Midbrain (tissue), 1 donor: ENCODE results near the gene CMTM3.
"Not testable (repeated sequence)": the region's sequence is repeated elsewhere in the genome, so short reads cannot be mapped to it uniquely, and the experiment has no call there.

Experiments used
- DNase-seq: peaks from one replicate; lab custom pipeline; 2025; lab: John Stamatoyannopoulos, UW

The CMTM3 gene

DNA sequence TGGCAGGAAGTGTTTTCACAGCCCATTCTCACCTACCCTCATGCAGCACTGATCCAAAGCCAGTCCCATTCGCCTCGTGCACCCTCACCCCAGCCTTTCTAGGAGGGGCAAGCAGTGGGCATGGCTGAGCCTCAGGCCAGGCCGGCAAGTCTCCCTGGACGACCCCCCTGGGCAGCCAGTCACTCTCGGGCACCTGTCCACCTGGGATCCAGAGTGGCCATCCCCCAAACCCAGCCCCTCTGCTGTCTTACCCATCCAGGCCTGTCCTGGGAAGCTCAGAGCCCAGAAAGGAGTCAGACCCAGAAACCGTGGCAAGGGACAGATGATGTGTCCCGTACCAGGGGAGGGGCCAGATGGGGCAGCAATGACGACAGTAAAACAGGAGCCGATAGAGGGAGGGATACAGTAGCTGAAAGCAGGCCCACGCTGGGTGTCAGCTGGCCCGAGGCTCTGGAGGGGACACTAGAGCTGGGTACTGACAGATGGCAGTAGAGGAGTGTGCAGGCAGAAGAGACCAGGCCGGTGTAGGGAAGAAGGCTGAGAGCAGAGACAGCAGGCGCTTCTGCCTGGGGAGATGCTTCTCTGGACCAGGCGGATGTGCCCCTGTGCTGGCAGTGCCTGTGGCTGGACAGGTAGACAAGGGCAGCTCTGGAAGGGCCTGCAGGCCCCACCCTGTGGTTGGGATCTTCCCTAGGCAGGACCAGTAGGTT is 5.8 kb downstream of the CMTM3 start:
- no peak for DNase-seq

DNA sequence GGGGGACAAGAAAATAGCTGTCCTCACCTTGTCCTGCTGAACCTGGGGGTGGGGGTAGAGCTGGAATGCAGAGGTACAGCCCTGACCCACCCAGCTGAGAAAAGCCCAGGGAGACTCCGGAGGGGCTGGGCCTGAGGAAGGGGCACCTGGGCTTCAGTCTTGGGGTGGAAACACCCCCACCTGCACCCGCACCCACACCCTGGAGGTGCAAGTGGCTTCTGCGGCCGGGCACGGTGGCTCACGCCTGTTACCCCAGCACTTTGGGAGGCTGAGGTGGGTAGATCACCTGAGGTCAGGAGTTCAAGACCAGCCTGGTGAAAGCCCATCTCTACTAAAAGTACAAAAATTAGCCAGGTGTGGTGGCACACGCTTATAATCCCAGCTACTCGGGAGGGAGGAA is 7.4 kb downstream of the CMTM3 start:
- DNase-seq: not testable (repeated sequence)

DNA sequence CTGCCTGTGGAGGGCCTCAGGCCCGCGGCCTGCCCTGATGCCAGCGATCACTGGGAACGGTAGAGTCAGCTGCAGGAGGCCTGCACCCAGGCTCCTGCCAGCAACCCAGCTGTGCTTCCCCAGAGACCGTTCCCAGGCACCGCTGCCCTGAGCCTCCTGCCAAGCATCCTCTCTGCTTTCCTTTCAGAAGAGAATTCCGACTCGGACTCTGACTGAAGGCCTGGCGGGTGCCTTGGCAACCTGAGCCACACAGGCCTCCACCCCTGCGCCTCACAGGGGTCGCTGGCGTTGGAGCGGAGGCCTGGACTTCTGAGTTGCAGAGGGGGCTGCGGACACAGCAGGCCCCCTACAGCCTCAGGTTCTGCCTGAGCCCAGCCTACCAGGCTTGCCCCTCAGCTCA is 7.9 kb downstream of the CMTM3 start:
- DNase-seq: peak; percentile 68

DNA sequence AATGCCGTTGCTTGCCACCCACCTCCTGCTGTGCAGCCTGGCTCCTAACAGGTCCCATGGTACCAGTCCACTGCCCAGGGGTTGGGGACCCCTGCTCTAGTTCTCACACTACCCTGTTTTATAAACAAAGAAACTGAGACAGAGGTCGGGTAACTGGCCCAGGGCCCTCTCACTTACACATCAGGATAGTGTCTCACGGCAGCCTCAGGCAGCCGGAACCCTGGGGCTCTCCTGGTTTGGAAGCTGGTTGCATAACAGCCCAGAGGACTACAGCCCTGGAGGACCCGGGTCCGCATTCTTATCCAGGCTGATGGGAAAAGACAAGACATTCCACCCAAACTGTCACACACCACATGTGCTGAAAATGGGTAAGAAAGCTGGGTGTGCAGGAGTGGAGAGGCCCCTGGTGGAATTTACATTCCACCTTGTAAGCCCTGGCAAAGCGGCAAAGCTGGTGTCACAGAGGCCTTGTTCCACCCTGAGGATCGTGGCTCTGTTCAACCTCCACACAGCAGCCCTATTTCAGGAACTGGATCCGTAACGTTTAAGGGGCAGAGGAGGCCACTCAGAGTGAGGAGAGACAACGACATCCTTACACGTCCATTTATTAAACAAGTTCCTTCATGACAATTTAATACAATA is 9.8 kb downstream of the CMTM3 start:
- DNase-seq: no peak

DNA sequence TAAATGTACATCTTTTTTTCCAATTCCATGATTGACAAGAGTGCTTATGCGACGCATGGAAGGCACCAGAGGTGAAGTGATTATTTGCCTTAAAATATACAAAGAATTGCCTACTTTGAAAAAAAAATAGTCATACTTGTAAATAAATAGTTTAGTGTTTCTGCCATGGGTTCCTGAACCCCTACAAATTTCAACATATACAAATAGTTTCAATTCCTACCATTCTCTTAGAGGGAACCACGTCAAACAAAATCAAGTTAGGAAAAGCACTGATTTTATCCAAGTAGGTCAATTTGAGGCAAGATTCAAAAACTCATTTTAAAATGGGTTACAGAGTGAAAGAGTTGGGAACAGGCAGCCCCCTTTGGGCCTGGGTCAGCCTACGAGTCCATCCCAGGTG is 11.7 kb downstream of the CMTM3 start:
- DNase-seq: no peak

DNA sequence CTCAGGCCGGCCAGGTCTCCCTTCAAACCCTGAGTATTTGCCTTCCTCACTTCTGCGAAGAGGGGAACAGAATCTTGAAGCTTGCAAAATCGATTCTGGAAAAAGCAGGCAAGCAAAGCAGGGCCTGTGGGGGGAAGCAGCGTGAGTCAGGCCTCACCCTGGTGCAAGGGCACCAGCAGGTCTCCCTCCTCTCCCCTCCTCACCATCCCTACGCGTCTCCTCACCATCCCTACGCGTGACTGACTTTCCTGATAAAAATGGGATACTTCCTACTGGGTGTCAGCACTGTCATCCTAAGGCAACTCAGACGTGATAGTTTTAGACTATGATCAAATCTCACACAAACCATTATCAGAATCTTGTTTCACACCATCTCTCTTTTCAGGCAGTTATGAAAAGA is 12.1 kb downstream of the CMTM3 start:
- DNase-seq: no peak

DNA sequence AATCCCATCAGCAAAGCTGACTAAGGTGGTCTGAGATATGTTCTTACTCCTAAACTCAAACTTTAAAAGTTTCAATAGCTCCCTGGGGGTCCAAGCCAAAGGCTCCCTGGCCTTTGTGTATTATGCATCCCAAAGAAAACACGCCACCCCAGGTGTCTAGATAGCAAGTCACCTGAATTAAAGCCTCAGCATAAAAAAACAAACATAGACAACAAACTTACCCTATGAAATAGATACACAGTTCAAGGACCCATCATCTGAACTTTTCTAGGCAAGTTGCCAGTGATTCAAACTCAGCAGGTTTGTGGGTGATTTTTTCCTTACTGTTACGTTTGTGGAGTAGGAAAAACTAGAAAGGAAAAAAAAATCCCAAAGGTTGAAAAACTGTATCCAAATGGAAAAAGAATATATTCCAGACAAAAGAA is 12.5 kb downstream of the CMTM3 start:
- DNase-seq: no peak

DNA sequence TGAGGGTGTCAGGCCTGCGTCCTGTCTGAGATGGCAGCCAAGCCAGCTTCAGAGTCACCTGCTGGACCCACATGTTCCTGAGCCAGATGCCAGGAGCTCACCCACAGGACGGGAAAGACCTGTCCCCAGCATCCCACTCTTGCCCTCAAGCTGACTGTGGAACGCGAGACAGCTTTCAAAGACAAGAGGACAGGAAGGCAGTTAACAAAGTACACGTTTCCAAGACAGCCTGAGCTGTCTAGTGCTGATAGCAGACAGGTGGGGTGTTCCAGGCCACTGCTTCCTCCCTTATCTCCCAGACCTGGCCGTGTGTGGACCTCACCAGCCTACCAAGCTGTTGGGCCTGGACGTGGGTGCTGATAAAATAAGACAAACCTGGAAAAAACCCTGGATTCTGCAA is 13.2 kb downstream of the CMTM3 start:
- no peak for DNase-seq

DNA sequence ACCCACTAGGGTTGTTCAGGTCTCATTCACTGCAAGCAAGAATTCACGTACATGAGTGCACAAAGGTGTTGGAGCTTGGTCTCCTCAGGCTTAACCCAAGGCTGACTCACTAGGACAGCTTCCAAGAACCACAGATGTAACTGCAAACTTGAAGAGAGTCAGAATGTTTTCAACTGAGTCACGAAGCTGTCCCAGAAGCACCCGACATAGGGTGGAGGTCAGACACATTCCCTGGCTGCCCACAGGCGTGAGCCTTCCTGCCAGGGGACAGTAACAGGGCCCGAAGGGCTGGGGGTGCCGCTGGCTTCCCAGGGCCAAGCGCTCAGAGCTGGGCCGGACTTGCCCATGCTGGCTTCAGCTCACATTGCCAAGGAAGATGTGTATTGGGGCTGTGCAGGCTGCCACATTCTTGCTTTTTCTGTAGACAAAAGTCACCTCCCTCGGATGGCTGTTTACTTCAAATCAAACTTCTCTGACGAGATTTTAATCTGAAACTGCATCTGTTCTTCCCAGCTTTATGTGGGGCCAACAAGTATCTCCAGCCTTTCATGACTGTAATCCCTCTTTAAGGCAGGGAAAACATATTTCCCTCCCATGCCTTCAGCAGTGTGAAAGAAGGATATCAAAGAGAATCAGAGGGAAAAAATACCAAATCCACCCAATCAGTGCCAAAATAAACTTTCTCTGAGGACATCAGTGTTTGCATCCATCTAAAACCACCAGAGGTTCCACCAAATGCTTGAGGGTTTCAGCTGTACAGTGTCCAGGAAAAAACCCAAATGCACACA is 14.3 kb downstream of the CMTM3 start:
- DNase-seq: no peak

DNA sequence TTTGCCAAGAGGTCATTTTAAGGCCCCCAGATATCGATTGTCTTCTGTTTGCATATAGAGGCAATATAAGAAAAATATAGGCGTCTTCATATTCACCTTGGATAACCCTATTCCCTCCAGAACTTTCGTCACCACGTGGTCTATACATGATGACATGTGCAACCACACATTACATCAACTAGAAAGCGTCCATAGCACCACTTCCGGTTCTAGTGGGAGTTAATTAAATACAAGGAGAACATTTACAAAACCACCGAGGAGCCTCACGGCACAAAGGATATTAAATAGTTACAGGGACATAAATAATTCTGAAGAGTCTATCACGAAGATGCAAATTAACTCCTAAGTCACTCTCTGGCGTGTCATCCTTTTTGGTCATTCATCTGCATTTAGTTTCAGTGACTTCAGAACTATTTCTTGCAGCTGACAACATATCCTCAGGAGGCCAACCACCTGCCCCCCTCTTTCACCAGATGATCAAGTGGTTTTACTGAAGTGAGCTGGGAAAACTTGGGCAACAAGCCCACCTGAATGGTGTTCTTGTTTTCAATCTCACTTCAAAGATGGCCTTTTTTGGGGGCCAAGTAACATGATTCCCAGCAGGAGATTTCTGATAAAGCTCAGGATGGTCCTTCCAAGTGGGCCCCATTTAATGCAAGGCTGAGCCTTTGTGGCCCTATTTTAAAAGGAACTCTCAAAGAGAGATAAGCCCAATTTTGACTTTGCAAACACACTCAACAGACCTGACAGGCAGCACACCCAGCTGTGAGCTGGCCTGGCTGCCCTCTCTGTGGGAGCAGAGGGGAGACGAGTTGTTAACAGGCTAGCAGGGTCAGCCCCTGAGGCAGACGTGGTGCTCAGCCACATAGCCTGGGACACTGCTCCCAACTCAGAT is 15.3 kb downstream of the CMTM3 start:
- no peak for DNase-seq

DNA sequence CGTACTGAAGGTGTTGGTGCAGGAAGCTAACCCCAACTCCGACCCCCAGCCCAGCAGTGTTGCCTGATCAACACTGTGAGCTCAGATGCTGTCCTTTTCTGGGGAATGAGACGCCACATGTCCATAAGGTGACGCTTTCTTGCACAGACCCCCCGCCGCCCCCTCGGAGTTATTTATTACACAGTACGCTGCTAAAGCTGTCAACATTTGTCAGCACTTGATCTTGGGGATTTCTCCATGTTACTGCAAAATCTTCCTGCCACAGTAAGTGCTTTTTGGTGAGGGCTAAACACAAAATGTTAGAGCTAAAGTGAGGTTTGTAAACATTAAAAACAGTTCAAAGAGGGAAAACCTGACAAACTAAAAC is 15.9 kb downstream of the CMTM3 start:
- no peak for DNase-seq

DNA sequence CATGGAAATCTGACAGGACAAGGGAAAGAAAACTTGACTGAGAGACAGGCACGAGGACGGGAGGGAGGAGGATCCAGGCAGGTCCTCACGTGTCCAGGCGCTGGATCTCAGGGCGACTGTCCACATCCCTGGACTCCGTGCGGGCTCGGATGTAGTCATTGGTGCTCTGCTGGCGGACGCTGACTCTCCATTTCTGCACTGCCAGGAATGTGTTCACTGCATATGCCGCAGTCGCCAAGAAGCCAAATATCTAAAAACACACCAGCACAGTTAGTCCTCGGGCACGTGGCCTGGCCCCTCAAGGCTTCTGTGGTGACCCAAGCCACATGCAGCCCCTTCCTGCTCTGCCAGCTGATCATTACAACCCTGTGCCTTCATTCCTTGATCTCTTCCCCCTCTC is 17.5 kb downstream of the CMTM3 start:
- no peak for DNase-seq

DNA sequence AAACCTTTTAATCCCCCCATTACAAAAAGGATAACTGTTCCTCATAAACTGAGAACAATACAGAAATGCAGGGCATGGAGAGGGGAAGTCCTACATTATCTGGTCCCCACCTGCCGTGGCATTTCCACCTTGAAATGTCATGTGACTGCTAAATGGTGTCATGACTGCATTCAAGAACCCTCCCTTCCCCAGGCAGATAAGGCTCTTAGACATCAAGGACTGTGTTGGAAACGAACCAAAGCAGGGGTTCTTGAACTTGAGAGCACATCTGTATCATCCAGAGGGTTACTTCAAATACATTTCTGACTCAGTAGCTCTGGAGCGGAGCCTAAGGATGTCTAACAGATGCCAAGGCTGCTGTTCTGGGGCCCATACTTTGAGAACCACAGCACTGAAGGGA is 18.4 kb downstream of the CMTM3 start:
- DNase-seq: no peak

DNA sequence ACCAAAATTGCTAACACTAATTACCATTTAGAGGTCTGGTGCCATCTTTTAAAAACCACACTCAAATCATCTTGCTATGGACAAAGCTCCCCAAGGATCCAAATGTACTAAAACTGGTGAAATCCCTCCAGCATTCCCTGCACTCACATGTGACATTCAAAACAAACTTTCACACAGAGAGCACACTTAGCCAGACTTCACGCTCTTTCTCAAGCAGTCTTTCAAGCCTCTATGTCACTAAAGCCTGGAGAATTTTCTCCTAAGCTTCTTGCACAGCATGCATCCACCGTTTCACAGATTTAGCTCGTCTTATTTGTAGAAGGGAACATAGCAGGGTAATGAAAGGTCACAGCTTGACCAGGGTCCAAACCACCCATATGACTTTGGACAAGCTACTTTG is 19.3 kb downstream of the CMTM3 start:
- no peak for DNase-seq

DNA sequence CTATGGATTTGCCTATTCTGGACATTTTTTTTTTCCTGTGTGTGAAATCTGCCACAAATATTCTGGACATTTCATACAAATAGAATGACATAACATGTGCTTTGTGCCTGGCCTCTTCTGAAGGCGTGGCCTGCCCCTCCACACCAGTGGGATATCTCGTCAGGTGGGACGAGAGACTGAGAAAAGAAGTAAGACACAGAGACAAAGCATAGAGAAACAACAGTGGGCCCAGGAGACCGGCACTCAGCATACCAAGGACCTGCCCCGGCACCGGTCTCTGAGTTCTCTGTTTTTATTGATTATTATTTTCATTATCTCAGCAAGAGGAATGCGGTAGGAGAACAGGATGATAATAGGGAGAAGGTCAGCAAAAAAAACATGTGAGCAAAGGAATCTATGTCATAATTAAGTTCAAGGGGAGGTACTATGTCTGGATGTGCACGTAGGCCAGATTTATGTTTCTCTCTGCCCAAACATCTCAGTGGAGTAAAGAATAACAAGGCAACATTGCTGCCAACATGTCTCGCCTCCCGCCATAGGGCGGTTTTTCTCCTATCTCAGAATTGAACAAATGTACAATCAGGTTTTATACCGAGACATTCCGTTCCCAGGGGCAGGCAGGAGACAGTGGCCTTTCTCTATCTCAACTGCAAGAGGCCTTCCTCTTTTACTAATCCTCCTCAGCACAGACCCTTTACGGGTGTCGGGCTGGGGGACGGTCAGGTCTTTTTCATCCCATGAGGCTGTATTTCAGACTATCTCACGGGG is 23.3 kb downstream of the CMTM3 start:
- not testable (repeated sequence) for DNase-seq

DNA sequence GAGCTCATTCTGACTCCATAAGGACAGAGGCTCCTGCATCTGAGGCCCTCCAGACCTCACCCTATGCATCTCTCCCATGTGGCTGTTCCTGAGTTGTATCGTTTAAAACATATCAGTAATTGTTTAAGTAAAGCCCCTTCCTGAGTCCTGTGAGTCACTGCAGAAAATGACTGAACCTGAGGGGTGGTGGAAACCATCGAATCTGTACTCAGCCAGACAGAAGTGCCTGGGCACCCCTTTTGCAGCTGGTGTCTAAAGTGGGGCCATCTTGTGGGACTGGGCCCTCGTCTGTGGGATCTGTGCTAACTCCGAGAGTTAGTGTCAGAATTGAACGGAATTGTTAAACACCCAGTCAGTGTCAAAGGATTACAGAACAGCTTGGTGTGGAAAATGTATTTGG is 25.4 kb downstream of the CMTM3 start:
- no peak for DNase-seq

DNA sequence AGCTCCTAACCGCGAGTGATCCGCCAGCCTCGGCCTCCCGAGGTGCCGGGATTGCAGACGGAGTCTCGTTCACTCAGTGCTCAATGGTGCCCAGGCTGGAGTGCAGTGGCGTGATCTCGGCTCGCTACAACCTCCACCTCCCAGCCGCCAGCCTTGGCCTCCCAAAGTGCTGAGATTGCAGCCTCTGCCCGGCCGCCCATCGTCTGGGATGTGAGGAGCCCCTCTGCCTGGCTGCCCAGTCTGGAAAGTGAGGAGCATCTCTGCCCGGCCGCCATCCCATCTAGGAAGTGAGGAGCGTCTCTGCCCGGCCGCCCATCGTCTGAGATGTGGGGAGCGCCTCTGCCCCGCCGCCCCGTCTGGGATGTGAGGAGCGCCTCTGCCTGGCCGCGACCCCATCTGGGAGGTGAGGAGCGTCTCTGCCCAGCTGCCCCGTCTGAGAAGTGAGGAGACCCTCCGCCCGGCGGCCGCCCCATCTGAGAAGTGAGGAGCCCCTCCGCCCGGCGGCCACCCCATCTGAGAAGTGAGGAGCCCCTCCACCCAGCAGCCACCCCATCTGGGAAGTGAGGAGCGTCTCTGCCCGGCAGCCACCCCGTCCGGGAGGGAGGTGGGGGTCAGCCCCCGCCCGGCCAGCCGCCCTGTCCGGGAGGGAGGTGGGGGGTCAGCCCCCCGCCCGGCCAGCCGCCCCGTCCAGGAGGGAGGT is 26.2 kb downstream of the CMTM3 start:
- DNase-seq: not testable (repeated sequence)

DNA sequence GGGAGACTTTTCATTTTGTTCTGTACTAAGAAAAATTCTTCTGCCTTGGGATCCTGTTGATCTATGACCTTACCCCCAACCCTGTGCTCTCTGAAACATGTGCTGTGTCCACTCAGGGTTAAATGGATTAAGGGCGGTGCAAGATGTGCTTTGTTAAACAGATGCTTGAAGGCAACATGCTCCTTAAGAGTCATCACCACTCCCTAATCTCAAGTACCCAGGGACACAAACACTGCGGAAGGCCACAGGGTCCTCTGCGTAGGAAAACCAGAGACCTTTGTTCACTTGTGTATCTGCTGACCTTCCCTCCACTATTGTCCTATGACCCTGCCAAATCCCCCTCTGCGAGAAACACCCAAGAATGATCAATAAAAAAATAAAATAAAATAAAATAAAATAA is 27.1 kb downstream of the CMTM3 start:
- DNase-seq: not testable (repeated sequence)

DNA sequence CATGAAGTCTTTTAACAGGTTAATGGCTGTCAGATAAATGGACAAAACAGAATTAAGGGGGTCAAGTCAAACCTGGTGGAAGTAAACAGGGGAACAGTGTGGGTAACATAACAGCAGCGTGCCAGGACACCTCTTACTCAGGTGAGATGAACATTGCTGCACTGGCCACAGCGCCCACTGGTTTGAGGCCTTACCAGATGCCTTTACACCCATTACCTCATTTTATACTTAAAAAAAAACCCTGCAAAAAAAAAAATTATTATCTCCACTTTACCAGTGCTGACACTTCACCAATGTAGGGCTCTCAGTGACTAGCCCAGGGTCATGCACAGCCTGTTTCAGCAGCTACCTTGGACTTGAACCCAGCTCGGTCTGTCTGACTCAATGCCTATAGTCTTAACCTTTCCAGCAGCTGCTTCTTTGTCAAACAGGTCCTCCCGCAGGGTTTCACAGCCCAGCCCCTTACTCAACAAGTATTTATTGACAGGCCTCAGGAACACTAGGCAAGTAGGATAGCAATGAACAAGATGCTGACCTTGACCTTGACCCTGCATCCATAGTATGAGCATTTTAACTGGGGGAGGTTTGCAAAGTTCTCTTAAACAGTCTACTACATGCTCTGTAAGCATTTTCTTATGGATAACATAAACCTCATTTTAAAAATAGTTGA is 30.2 kb downstream of the CMTM3 start:
- DNase-seq: no peak

DNA sequence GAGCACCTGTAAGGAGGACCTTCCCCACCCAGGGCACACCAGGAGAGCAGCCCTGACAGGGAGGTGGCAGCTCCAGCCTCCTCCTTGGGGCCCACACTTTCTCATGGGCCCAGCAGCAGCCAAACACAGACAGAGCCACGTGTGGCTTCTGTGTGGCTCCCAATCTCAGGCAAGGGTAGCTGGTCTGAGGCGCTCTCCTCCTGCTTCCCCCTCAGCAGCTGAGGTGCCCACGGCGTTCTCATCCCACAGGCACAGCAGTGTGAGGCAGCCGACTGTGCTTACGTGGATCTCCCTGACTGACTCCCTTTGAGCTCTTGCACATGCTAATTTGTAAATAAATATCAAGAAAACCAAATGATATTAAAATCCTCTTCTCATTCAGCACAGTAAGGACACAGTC is 30.9 kb downstream of the CMTM3 start:
- DNase-seq: no peak
